CMK (cell line): ENCODE measurements around the gene TEX51.

Source experiments
- DNase-seq: peaks from one replicate; pipeline ENCODE4 v3.0.0-alpha.2; 2010; ENCODE audit warnings: low read depth

The TEX51 gene

DNA sequence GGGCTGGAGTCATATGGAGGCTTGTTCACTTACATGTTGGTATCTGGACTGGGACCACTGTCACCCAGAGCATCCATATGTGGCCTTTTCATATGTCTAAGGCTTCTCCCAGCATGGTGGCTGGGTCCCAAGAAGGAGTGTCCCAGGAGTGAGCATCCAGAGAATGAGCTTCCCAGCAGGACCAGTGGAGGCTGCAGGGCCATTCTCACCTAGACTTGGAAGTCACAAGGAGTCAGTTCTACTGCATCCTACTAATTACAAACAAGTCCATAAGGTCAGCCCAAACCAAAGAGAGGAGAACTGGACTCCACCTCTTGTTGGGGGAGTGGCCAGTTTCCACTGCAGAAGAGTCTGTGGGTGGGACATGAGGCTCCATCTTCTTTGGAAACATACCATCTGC is 5.1 kb upstream of the TEX51 start:
- DNase-seq: no peak

DNA sequence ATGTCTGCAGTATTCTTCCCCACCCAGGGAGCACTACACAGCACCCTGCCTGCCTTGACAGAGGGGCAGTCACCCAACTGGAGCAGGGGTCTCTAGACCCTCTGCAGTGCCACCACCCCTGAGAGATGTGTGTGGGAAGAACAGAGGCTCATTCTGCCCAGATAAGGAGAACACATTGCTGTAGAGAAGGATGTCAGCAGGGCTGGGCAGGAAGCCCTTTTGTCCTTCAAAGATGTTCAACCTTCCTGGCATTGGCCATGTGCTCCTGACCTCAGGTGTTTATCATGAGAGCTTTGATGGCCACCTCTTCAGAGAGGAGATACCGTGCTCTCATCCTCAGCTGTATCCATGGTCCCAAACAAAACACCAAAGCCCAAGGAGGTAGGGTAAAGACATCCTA is 4.6 kb upstream of the TEX51 start:
- DNase-seq: no peak

DNA sequence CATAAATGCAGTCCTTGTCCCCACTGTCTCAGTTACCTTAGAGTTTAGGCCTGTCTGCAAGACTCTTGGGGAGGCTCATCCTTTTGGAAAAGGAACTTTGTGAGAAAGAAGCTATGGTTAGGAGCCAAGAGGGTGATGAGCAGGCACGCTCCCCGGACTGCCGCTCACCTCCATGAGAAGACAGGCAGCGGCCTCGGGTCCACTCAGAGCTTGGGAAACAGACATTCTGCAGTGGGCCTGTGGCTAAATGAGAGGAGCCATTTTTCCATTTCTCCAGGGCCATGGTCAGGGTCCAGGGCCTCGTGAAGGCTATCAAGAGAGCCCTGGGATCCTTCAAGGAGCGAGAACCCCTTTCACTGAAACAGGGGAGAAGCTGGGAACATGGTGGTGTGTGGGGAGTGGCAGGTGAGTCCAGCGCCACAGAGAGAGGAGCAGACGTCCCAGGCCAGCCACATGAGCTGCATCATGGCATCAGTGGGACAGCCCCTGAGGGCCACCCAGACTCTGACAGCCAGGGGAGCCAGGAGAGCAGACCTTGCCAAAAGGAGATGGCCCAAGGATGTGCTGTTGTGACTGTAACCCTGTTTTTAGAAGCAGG is 4.0 kb upstream of the TEX51 start:
- no peak for DNase-seq

GRCh38 chr2:126895336-126895735 is 3.4 kb upstream of the TEX51 start:
- no peak for DNase-seq

DNA sequence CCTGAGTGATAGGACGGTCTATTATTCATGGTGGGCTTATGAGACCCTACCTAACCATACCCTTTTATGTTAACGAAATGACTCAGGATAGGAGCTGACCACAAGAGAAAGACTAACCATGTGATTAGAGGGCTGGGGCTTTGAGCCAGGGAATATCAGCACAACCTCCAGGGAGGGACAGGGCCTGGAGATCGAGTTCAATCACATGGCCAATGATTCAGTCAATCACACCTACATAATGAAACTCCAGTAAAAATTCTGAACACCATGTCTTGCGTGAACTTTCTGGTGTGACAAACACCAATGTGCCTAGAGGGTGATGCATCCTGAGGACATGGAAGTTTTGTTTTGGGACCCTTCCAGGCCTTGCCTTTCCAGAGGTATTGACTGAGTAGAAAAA is 2.2 kb upstream of the TEX51 start:
- no peak for DNase-seq

DNA sequence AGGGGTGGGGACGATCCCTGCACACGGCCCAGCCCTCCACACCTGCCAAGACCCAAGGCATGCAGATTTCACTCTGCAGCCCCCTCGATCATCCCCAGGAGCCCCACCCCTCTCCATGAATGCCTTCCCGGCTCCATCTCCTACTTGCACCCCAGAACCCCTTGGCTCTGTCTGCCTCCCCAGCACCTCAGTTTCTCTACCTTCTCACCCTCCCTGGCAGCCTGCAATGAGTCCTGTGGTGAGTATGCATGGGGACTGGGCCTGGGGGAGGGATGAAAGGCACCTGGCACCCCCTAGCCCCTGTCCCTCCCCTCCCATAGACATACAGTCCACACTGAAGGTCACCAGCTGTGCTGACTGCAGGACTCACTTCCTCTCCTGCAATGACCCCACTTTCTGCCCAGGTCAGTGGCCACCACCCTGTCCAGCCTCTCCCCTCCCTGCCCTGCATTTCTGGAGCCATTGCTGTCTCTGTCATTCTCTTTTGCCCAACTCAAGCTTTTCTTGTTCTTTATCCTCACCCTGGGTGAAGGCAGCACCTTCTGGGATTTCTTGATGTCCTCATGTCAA is 1.0 kb downstream of the TEX51 start:
- DNase-seq: no peak

GRCh38 chr2:126900646-126901319 is 2.1 kb downstream of the TEX51 start:
- DNase-seq: no peak

DNA sequence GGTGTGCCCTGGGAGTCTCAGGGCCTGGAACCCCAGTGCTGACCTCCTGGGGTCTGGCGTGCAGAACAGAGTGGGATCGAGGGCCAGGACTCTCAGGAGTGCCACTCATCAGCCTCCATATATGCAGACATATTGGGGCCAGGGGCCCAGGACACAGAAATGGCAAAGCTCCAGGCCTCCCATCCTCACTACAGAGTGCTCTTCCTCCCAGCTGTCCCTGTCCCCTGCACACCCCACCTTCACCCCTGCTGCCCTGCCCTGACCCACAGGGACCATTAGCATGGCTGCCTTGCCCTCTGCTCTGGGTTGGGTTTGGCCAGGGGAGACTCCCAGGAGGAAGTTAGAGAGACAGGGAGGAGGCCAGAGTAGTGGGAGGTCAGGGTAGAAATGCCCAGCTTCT is 2.8 kb downstream of the TEX51 start:
- no peak for DNase-seq

- DNase-seq: no peak
These were observed 3.6 kb downstream of the TEX51 start for GRCh38 chr2:126902152-126902835.

- no peak for DNase-seq
These were observed 4.2 kb downstream of the TEX51 start for GRCh38 chr2:126902859-126903258.

GRCh38 chr2:126905991-126906390 is 7.3 kb downstream of the TEX51 start:
- DNase-seq: no peak

GRCh38 chr2:126906781-126907180 is 8.1 kb downstream of the TEX51 start:
- no peak for DNase-seq

DNA sequence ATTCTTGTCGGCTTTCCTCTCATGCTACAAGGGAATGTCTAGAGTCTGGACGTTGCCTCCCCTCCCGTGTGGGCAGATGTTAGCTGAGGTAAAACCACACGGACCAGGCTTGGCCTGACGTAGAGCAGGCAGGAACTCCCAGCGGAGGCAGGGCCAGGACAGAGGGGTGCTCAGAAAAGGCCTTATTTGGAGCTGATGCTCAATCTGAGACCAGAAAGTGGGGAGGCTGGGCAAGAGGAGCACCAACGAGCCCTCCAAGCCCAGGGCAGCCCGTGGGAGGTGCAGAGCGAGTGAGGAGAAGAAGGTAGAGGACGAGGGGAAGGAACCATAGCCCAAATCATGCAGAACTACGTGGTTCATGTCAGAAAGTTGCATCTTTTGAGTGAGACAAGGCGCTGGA is 9.0 kb downstream of the TEX51 start:
- no peak for DNase-seq

GRCh38 chr2:126908721-126909177 is 10.1 kb downstream of the TEX51 start:
- DNase-seq: no peak

- no peak for DNase-seq
These were observed 10.7 kb downstream of the TEX51 start for GRCh38 chr2:126909366-126909765.

- DNase-seq: no peak
These were observed 11.1 kb downstream of the TEX51 start for GRCh38 chr2:126909781-126910180.

DNA sequence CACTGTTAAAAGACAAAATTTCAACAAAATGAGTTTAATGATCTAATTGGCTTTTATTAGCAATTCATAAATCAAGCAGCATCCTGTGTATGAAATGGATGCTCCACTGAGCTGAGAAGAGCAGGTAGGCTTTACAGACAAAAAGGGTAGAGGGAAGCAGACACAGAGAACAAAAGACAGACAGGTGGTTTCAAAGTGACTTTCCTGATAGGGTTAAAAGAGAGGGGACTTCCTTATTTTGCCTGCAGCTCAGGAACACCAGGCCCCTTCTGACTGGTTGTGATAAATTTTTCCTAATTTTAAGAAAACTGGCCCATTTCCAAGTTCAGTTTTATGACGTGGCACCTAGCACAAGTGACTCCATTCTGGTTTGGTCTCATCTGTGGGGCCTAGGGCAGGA is 11.9 kb downstream of the TEX51 start:
- no peak for DNase-seq

GRCh38 chr2:126911111-126911796 is 12.6 kb downstream of the TEX51 start:
- DNase-seq: no peak

GRCh38 chr2:126912201-126912600 is 13.5 kb downstream of the TEX51 start:
- DNase-seq: no peak

DNA sequence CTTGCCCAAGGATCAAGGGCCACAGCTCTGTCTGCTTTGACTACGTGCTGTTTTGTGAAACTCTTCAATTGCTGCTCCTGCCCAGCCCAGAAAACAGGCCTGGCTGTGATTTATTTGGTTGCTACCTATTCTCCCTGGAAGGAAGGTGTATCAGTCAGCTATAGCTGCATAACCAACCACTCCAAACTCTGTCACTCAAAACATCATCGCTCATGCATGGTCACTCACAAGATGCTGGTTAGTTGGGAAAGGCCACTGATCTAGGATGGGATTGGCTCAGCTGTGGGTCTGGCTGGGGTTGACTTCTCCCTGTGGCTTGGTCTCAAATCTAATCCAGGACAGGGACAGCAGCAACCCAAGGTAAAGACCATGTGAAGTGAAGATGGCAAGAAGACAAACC is 14.6 kb downstream of the TEX51 start:
- DNase-seq: no peak

GRCh38 chr2:126913881-126914615 is 15.4 kb downstream of the TEX51 start:
- no peak for DNase-seq
